Upper lobe of left lung (tissue), 6 donors: ENCODE data around the gene WNT2B. TPM values are rescaled to one million over a fixed set of nuclear protein-coding genes. Genes with fewer than 3 reads are reported as not detected.

Experiments
- total RNA-seq, 6 donors: library from RNA; depleted of rRNA in 4 of 6; stranded (reverse); fragments of >200 nt in 4 of 6; gene quantifications; one replicate each; pipeline versions ENCODE4 v1.1.0 to v1.2.1, GENCODE V29; 2016 to 2021
- donor health status: DM: no; HTN: no; CAD: no; lungs with moderate emphysema.
- donor health status: DM: no; HTN: yes; CAD: no; lungs with severe emphysema.

Gene WNT2B
- total RNA-seq, 6 donors from 2014 or later = 4.5 to 19.9 (median 9.5) TPM

Other genes starting within 250 kb of the WNT2B start
- gene CTTNBP2NL, start 112.8 kb upstream of the WNT2B start, total RNA-seq = 10 to 100 TPM; 33.1 to 95.3 (median 53.7) TPM
- 10 to 100 TPM; 14.4 to 33.9 (median 16.1) TPM for gene ST7L, start 110.2 kb downstream of the WNT2B start, total RNA-seq
- 100 to 1,000 TPM in 5 of 6 donors, 10 to 100 TPM in 1; 91.1 to 196 (median 128) TPM for gene CAPZA1, start 110.9 kb downstream of the WNT2B start, total RNA-seq
- gene MOV10, start 165.7 kb downstream of the WNT2B start, total RNA-seq = 100 to 1,000 TPM in 2 of 6 donors, 10 to 100 TPM in 4; 26.5 to 161 (median 56.0) TPM
- gene RHOC, start 198.2 kb downstream of the WNT2B start, total RNA-seq = 100 to 1,000 TPM in 5 of 6 donors, 10 to 100 TPM in 1; 80.9 to 218 (median 132) TPM
- under 1 TPM in 5 of 6 donors, not detected in 1; 0.55 to 0.91 (median 0.74) TPM for gene PPM1J, start 206.4 kb downstream of the WNT2B start, total RNA-seq